ENCODE results near the gene PHACTR3. TPM values are rescaled to one million over a fixed set of nuclear protein-coding genes. Genes with fewer than 3 reads are reported as not detected.

PHACTR3 gene
- total RNA-seq, result under 0.01 TPM in 1 of 2 replicates, not detected in the other

DNA sequence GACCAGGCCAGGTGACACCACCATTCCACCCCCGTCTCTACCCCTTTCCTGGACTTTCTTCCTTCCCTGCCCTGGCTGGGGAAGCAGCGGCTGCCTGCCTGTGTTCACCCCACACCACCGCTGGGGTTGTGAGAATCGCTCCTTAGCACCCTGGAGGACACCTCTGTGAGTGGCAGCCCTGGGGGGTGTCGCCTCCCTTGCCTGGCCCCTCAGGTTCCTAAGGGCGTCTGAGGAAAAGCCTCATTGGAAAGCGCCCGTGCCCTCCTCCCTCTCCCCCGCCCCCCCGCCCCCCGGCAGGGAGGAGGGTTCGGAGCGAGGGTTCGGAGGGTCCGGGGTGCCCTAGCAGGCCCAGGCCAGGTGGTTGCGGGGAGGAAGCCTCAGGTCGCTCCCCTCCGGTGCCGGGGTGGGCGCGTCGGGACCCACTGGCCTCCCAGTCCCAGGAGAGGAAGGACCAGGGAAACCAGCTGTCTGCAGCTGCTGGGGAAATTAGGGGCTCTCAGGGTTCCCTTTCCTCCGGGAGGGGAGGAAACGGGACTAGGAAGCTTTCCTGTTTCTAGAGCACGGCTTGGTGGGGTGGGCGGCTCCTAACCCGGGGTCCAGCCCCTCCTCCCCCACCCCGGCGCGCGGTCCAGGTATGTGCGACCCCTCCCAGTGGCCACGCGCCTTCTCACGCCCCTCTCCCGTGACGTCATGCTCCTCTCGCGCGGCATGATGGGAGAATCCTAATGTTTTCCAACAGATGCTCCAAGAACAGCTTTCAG is at the start of gene PHACTR3:
TSS of gene PHACTR3 (plus strand) at position 760 of the 761 bp plus-strand sequence. CDS start 475 bp downstream, outside the sequence.

Small RNA genes within 50 kb of the gene (small RNA-seq; reads per million reads assigned to genes)
- gene RNU7-141P (ENCODE audit: low replicate concordance), result not detected

Data from placental pericyte (primary cell).